SKM-1 treated with dmso at 0.1 percent for 144 hours (cell line): ENCODE results near the gene SHISAL2B.
A peak's percentile ranks its signal among the peaks of the same experiment; 100 is the strongest.
"Not testable (repeated sequence)": the region's sequence is repeated elsewhere in the genome, so short reads cannot be mapped to it uniquely, and the experiment has no call there.

ENCODE experiments used
- DNase-seq: peaks from one replicate; lab custom pipeline; 2025; ENCODE audit not compliant: unreplicated experiment; lab: John Stamatoyannopoulos, UW

Gene SHISAL2B

DNA sequence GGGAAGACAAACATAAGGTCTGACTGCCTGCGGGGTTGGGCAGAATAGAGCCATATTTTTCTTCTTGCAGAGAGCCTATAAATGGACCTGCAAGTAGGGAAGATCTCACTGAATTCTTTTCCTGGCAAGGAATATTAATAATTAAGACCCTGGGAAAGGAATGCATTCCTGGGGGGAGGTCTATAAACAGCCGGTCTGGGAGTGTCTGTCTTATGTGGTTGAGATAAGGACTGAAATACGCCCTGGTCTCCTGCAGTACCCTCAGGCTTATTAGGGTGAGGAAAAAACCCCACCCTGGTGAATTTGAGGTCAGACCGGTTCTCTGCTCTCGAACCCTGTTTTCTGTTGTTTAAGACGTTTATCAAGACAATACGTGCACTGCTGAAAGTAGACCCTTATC lies 6.1 kb downstream of the SHISAL2B start:
- not testable (repeated sequence) for DNase-seq

DNA sequence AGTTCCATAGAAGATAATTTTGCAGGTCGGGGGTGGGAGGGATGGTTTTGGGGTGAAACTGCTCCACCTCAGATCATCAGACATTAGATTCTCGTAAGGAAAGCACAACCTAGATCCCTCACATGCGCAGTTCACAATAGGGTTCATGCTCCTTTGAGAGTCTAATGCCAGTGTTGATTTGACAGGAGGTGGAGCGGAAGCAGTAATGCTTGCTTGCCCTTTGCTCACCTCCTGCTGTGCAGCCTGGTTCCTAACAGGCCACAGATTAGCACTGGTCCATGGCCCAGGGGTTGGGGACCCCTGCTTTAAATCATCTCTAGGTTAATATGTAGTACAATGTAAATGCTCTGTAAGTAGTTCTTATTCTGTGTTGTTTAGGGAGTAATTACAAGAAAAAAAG lies 10.5 kb downstream of the SHISAL2B start:
- no peak for DNase-seq

DNA sequence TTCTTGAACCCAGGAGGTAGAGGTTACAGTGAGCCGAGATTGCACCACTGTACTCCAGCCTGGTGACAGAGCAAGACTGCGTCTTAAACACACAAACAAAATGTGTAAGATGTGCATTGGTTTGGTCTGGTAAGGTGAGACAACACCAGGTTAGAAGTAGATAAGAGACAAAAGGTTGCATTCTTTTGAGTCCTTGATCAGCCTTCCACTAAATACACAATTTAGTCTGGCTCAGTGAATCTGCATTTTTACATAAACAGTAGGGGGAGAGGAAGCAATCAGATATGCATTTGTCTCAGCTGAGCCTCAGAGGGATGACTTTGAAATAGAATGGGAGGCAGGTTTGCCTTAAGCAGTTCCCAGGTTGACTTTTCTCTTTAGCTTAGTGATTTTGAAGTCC lies 15.8 kb downstream of the SHISAL2B start:
- not testable (repeated sequence) for DNase-seq

DNA sequence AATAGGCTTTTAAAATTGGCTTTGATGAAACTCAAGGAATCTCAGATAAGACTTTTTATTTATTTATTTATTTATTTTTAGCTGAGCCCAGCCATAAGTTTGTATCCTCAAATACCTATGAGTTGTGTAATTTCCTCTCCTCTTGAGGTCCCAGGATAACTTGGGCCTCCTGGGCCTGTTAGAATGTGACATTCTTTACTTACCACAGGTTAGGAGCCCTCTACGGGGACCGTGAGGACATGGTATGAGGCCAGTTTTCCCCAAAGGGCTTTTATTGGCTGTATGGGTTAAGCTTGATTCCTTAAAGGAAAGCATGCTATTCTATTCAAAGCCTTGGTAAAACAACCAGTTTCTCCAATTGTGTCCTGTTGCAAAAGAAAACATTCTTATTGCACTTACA lies 16.9 kb downstream of the SHISAL2B start:
- DNase-seq: no peak

DNA sequence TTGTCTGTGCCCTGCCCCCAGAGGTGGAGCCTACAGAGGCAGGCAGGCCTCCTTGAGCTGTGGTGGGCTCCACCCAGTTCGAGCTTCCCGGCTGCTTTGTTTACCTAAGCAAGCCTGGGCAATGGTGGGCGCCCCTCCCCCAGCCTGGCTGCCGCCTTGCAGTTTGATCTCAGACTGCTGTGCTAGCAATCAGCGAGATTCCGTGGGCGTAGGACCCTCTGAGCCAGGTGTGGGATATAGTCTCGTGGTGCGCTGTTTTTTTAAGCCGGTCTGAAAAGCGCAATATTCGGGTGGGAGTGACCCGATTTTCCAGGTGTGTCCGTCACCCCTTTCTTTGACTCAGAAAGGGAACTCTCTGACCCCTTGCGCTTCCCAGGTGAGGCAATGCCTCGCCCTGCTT lies 24.2 kb downstream of the SHISAL2B start:
- DNase-seq: not testable (repeated sequence)

DNA sequence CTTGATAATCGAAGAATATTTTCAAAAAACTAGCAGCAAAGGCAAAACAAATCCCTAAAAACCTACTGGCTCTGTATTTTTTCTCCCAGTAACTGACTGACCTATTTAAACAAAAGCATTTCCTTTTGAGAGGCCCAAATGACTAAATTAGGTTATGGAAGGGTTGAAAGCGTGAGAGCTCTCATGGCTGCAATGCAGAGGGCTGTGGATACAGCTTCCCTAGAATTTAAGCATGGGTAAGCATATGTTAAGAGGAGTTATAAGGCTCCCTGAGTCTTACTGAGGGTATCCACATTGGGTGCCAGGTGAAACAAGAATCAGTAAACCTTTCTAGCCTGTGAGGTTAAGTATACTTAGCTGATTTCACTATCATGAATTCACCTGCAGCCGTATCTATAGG lies 32.3 kb downstream of the SHISAL2B start:
- DNase-seq: no peak

DNA sequence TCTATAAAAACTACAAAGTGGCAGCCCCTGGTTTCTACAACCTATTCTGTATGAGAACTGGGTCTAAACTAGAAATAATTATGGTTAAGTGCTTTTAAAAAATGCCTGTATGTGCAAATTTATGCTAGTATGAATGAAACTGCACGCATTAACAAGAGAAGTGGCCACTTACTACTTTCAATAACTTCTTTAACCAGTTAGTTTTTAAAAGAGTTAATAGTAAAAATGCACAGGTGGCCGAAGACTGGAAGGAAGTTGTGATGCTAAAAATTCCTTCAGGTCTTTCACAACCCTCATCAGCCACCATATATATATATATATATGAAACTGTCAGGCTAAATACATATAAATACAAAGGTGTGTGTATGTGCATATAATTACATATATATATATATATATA lies 36.8 kb downstream of the SHISAL2B start:
- DNase-seq: no peak

DNA sequence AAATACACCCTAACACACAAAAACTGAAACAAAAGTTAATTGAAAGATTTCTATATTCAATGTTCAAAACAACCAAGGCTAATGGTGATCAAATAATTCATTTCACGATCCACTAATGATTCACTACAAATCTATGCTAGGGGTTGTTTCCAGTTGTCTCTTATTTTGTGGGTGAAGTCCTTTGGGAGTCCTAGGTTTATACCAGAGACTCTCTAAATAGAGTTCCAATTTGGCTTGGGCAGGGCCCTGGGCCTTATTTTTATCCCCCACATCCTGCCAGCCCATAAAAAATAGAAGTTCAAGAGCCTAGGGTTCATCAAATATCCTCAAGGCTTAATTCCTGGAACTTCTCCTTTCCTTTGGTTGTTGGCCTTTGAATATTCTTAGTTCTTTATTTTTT lies 52.1 kb downstream of the SHISAL2B start:
- no peak for DNase-seq

DNA sequence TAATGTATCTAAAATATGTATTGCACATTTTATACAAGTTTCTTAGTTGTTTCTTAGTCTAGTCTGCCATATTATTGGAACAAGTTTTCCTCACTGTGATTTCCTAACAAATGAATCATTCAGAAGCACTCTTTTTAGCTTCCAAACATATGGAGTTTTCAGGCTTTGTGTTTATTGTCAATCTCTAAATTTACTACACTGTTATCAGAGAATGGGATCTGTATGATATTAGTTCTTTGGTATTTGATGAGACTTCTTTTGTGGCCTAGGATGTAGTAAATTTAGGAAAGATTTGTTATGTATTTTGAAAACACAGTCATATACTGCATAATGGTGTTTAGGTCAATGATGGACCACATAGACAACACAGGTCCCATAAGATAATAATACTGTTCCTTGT lies 52.5 kb downstream of the SHISAL2B start:
- DNase-seq: no peak

DNA sequence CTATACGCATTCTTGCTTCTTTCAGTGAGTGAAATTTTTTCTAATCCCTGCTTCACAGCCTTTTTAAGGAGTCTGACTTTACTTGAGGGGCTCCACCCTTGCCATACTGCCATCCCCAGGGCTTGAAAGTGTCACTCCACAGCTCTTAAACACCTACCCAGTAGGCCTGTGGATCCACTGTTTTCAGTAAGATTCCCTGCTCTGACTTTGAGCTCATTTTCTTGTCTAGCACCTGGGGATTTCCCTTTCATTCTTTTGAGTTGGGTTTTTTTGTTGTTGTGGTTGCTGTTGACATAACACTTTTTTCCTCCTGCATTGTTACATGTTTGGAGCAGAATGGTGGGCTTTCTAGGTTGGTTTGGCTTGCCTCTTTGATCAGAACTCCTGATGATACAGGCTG lies 54.6 kb downstream of the SHISAL2B start:
- no peak for DNase-seq

DNA sequence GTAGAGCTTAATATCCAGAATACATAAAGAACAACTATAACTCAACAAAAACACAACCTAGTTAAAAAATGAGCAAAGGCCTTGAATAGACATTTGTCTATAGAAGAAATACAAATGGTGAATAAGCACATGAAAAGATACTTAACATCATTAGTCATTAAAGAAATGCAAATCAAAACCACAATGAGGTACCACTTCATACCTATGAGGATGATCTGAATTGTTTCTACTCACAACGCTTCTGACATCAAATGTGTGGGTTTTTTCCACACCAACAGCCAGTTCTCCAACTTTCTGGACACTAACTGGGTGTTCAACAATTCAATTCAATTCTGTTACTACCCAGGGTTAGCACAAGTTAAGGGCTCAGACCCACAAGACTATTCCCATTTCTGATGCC lies 56.1 kb downstream of the SHISAL2B start:
- DNase-seq: no peak

DNA sequence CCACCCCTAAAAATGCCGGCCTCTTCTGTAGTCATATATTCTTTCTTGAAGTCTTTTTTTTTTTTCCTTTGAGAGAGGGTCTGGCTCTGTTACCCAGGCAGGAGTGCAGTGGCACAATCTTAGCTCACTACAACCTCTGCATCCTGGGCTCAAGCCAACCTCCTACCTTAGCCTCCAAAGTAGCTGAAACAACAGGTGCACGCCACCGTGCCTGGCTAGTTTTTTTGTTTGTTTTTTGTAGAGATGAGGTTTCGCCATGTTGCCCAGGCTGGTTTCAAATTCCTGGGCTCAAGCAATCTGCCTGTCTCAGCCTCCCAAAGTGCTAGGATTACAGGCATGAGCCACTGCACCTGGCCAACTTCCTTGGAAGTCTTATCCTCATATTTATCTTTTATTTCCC lies 59.1 kb downstream of the SHISAL2B start:
- DNase-seq: no peak

DNA sequence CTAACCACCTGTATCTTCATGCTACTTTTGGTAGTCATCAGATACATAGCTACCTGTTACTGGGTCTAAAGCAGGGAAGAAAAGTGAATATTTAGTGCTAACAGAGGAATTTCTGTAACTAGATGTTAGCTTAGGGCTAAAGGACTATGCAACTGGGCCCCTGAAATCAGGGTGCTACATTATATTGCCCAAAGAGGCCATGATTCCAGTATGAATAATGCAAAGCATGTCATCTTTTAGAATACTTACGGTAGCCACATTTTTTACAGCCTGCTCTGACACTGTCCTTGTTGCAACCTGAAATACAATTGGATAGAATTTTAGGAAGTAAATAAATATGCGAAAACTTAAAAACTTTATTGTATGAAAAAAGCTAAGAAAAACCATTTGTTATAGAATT lies 63.8 kb downstream of the SHISAL2B start:
- no peak for DNase-seq

DNA sequence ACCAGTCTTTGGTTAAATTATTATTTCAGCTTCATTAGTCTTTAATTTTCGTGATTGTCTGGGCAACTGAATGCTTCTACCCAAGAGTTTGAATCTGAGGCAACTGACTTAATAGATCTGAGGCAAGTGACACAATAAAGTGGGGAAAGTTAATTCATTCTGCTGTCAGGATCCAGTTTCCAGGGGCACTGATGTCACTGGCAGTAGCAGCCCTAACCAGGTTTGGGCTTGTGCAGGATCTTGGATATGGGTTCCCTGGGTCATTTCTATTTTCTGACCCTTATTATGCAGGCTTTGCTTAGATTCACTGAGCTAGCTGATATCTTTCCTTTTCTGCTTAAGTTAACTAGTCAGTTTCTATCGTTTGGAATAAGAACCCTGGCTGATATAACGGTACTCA lies 68.6 kb downstream of the SHISAL2B start:
- no peak for DNase-seq

DNA sequence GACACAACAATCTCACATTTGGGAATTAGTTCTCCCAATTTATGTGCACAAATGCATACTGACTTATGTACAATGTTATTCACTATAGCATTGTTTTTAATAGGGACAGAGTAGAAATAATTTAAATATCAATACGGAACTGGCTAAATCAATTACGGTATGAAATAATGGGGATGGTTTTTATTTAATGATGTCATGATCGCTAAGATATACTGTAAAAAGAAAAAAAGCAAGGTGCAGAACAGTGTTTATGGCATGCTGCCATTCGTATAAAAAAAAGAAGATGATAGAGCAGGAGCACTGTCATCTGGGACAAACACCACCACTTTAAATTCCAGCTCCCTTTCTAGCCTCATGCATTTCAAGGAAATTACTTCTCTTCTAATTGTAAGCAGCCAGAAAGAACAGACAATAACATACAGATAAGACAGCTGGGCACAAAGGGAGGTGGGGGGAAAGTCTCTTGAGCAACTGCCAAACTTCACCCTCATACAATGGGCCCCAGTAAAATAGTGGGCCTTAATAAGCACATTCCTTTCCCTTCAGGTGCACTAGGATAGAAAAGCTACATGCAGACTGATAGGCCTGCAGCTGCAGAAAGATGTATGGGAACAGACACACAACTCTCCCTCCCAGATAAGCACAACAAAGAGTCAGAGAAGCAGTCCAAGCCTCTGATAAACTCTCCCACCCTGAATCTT lies 69.8 kb downstream of the SHISAL2B start:
- no peak for DNase-seq

DNA sequence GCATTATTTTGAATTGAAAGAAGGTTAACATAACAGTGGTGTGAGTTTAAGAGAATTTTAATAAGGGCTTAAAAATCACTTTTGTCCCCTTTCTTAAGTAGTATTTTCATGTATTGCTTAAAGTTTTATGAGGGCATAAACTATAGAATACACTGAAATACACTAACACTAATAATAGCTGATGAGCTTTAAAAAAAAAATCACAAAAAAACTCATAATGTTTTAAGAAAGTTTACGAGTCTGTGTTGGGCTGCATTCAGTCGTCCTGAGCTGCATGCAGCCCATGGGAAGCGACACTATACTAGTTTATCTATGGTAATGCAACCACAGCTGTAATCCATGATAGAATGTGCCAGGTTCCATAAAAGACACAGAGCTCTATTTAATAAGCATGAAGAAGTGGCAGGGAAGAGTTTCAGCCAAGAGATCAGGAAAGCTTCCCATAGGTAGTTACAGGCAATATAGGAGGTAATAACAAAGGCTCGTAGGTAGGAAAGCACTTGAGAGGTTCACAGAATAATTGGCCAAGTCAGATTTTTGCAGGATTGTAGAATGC lies 73.7 kb downstream of the SHISAL2B start:
- no peak for DNase-seq

DNA sequence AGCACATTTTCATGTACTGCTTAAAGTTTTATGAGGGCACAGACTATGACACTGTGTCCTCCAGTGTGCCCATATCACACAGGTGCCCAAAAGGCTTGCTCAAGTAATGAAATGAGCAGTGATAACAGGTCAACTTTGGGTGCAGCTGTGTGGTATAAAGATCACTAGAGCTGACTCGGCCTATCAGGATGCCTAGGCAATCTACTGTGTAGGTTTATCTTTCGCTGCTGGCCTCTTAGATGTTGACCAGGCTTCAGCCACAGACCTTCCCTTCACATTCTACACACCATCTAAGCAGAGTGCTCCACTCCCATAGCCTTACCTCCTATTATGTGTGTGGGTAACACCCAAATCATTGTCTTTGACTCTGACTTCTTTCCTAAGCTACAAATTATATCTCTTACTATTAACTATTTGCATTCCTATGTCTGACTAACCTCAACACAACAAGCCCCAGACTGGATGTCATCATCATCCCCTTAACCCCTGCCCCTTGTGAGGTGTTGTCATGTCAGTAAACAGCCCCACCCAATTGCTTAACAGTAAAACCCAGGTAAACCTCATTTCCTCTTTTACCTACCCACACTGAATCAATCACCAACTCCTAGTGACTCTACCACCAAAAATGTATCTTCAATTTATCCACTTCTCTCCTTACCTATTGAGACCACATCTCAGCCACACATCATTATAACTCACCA lies 75.7 kb downstream of the SHISAL2B start:
- no peak for DNase-seq

DNA sequence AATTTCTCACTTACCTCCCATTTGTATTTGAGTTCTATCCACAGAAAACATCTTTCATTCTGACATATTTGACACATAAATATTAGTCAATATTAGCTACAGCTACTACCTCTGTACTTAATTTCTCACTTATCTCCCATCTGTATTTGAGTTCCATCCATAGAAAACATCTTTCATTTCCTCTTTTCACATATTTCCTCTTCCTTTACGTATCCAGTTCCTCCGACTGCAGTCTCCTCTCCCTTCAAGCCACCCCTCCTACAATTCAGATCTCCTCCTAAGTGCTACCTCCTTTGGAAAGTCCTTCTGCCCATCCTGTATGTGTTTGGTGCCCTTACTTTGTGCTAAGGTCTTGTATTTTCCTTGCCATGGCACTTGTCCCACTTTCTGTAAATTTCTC lies 76.6 kb downstream of the SHISAL2B start:
- peak; percentile 15 for DNase-seq
